OCI-LY1 (cell line): ENCODE measurements around the gene TMPRSS7.

Source experiments
- EZH2 ChIP-seq: fragments of 200-600 bp; sonication (generic), shearing (Covaris generic); IDR thresholded peaks from 2 replicates; pipeline ENCODE4 v1.8.0; 2017; ENCODE audit warnings: borderline replicate concordance, mixed run types, mild to moderate bottlenecking, antibody characterized with exemption, low read length, moderate library complexity, mixed read lengths
- TF ChIP-seq, protein P1 (sequence below): fragments of 200-600 bp; sonication (generic), shearing (Covaris generic); IDR thresholded peaks from 2 replicates; pipeline ENCODE4 v1.5.1; 2017; ENCODE audit warnings: mild to moderate bottlenecking, antibody characterized with exemption, low read length, moderate library complexity, mixed read lengths

DNA sequence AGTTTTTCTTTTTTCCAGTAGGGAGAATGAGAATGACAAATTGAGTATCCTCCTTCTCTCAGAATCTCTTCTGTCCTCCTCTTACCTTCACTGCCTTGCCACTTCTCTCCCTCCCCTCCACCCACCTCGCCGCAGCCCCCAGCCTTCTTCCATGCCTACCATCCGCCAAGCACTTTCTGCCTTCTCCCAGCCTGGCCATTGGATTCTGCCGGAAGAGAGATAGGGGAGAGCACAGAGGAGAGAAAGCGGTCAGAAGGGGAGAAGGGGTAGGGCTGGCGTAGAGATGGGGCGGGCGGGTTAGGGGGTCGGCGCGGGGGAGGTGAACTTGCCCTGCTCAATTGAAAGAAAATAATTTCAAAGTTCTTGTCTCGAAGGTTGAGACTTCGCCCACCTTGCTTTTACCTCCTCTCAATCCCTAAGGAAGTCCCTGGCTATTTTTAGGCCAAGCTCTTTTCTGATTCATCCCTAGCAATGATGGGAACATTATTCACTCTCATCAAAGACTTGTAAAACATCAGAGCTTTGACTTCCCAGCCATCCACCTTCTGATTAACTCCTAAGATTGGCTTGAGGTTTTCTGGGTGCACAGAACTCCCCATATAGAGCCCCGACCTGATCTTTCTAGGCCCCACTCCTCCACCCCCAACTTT is 52.5 kb downstream of the TMPRSS7 start:
- TF ChIP-seq, protein P1, sequence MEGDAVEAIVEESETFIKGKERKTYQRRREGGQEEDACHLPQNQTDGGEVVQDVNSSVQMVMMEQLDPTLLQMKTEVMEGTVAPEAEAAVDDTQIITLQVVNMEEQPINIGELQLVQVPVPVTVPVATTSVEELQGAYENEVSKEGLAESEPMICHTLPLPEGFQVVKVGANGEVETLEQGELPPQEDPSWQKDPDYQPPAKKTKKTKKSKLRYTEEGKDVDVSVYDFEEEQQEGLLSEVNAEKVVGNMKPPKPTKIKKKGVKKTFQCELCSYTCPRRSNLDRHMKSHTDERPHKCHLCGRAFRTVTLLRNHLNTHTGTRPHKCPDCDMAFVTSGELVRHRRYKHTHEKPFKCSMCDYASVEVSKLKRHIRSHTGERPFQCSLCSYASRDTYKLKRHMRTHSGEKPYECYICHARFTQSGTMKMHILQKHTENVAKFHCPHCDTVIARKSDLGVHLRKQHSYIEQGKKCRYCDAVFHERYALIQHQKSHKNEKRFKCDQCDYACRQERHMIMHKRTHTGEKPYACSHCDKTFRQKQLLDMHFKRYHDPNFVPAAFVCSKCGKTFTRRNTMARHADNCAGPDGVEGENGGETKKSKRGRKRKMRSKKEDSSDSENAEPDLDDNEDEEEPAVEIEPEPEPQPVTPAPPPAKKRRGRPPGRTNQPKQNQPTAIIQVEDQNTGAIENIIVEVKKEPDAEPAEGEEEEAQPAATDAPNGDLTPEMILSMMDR = no peak
- no peak for TF ChIP-seq EZH2
